C1 segment of cervical spinal cord (tissue), 14 donors: Measurements from ENCODE around the gene CDKL4.
"Not testable (repeated sequence)": the region's sequence is repeated elsewhere in the genome, so short reads cannot be mapped to it uniquely, and the experiment has no call there.

Experiments used
- DNase-seq, 14 donors: peaks; one replicate each; lab custom pipeline; 2025; lab: John Stamatoyannopoulos, UW

The CDKL4 gene

DNA sequence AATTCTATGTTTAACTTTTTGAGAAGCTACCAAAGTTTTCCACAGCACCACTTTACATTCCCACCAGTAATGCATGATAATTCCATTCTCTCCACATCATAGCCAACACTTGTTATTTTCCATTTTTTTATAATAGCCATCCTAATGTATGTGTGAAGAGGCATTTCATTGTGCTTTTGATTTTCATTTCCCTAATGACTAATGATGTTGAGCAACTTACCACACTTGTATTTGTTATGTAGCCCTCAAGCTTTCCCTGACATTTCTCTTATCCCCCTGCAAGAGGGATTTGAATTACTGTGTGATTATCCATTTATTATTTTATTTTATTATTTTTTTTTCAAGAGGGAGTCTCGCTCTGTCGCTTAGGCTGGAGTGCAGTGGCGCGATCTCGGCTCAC is 99.4 kb downstream of the CDKL4 start:
- DNase-seq = no peak

DNA sequence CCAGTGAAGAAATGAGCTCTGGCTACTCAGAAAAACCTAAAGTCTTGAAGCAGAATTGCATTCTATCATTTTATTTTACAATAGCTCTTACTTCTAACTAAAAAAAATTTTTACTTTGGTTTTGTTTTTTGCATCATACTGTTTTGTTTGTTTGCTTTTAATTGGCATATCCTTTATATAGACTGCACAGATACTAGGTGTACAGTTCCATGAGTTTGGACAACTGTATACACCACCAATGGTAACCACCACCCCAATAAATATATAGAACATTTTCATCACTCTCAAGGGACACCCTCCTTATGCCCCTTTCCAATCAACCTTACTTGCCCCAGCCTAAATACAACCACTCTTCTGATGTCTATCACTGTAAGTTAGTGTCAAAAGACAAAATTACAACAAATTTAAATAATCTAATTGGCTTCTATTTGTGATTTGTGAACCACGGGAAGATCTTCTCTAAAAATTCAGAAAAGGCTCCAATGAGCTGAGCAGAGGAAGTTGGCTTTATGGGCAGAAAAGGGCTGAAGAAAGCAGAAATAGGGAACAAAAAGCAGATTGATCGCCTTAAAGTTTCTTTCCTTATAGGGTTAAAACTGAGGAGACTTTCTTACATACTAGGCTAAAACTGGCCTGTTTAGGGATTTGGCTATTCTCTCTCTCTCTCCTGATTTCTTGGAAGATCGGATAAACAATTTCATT is 100.7 kb downstream of the CDKL4 start:
- DNase-seq = no peak

- peak in 1 of 14 donors; percentile 77 for DNase-seq
These were observed 102.2 kb downstream of the CDKL4 start for GRCh38 chr2:39141334-39142271.

DNA sequence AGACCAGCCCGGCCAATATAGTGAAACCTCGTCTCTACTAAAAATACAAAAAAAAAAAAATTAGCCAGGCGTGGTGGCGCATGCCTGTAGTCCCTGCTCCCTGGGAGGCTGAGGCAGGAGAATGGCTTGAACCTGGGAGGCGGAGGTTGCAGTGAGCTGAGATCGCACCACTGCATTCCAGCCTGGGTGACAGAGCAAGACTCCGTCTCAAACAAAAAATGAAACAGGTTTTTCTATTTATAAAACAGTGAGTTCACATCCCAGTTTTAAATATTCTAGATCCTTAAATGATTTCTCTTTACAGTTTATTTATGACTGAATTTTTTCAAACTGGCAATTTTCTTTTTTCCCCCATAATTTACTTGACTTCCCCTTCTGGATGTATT is 102.8 kb downstream of the CDKL4 start:
- not testable (repeated sequence) for DNase-seq

- DNase-seq = no peak
These were observed 103.4 kb downstream of the CDKL4 start for GRCh38 chr2:39140322-39140847.

- DNase-seq = no peak
These were observed 104.1 kb downstream of the CDKL4 start for GRCh38 chr2:39139511-39140237.

GRCh38 chr2:39138837-39139211 is 104.9 kb downstream of the CDKL4 start:
- DNase-seq = no peak

GRCh38 chr2:39138187-39138836 is 105.5 kb downstream of the CDKL4 start:
- DNase-seq = not testable (repeated sequence)

DNA sequence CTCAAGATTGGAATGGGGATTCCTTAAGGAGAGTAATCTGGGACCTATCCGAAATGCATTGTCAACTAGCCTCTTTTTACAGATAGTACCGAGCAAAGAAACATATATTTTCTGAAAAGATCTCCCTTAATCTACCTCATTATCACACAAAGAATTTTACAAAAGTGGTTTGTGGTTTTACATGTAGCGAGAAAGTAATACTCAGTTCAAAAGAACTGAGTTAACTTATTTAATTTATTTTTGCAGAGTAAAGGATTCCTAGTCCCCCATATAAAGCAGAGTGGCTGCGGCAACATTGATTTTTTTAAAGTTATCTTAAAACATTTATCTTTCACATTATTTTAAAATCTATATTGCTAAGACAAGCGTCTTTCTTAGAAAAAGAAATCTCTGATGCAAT is 107.0 kb downstream of the CDKL4 start:
- no peak for DNase-seq

DNA sequence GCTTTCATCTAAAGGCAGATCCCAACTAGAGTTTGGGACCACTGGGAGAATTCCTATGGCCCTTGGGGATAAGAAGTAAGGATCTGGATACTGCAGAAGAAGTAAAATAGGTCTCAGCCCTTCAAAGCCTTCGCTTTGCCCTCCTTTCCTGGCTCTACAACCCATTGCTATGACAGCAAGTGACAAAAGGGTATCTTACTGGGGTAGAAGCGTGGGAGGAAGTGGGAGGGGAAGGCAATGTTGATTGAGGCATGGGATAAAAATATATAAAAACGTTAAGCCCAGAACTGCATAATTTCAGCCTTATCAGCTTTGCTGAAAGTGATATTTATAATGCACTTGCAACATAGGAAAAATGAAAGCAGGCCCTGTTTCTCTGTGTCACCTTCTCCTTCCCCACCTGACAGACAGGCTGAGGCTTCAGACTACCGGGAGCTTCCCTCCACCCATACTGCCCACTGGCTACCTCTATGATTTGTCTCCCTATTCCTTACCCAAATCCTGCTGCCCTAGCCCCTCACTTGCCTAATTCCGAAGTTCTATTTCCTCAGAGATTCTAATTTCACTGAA is 108.0 kb downstream of the CDKL4 start:
- DNase-seq = no peak

- no peak for DNase-seq
These were observed 110.4 kb downstream of the CDKL4 start for GRCh38 chr2:39133215-39133851.

- DNase-seq = no peak
These were observed 114.8 kb downstream of the CDKL4 start for GRCh38 chr2:39128919-39129391.

DNA sequence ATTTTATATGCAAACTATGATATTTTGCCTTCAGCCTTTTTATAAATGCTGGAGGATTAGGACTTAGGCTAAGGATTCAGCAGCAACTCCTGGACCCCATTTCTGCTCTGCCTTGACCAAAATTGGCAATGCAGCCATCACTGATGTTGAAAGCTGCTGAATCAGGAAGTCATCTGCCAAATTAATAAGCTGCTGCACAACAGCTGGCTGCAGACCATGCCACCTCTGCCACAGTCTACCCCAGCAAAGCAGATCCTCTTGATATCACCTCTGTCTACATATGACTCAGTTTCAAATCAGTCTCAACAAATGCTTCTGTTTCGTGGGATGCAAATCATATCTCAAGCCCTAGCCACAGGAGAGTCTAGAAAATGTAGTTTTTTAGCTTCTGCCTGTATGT is 115.8 kb downstream of the CDKL4 start:
- DNase-seq = no peak
